ENCODE results near the gene NEURL1. TPM values are rescaled to one million over a fixed set of nuclear protein-coding genes. Genes with fewer than 3 reads are reported as not detected.

NEURL1 gene
- total RNA-seq, 1 experiment from 2014 or later = 0.84 TPM

GRCh38 chr10:103529539-103529938 is 36.0 kb downstream of the NEURL1 start:
- no peaks in the 10 kb centered on the region for H3K27me3 Mint-ChIP-seq (ENCODE audit: insufficient read depth, unreplicated experiment)
- H3K9me3 Mint-ChIP-seq (ENCODE audit: unreplicated experiment) = peaks cover 10% of the 10 kb centered on the region
- no peak for TF ChIP-seq CTCF (IDR thresholded peaks at IDR 0.05; ENCODE audit: insufficient read depth in 1 of 2, low read depth in 1 of 2, low read length in 1 of 2, severe bottlenecking in 1 of 2, unreplicated experiment in 1 of 2)
- no peak for DNase-seq
- peaks cover 22% of the 10 kb centered on the region for H3K4me1 ChIP-seq
- H3K27me3 ChIP-seq (replicated peaks; ENCODE audit: control insufficient read depth, insufficient read depth, low read length) = no peaks in the 10 kb centered on the region
- H3K36me3 ChIP-seq (ENCODE audit: control insufficient read depth, insufficient read depth, low read length) = no peaks in the 10 kb centered on the region
- H3K36me3 Mint-ChIP-seq (ENCODE audit: insufficient read depth, unreplicated experiment) = no peaks in the 10 kb centered on the region
- H3K27ac Mint-ChIP-seq (ENCODE audit: unreplicated experiment) = no peak overlapping the region
- no peak overlapping the region for H3K4me3 Mint-ChIP-seq (ENCODE audit: unreplicated experiment)
- ChIA-PET CTCF (interaction anchor here (0.6 kb wide), 1 partner anchor 26 kb away, joined by 3 read pairs; no protein-coding TSS in a partner anchor), POLR2A (no interaction called here)
- H3K9me3 ChIP-seq = 0 out of 2 replicates have a peak, but pooled peaks cover 3% of the 10 kb centered on the region
- H3K4me3 ChIP-seq (ENCODE audit: low read depth, low read length) = no peak overlapping the region
- BruUV-seq (replicated peaks) = no TSS peak
- intact Hi-C loops (cut with micrococcal nuclease; ENCODE audit: unreplicated experiment) = no loop called here
- H3K4me1 Mint-ChIP-seq (ENCODE audit: low read depth, unreplicated experiment) = no peaks in the 10 kb centered on the region

GRCh38 chr10:103533827-103534226 is 40.3 kb downstream of the NEURL1 start:
- TF ChIP-seq CTCF (IDR thresholded peaks at IDR 0.05; ENCODE audit: insufficient read depth in 1 of 2, low read depth in 1 of 2, low read length in 1 of 2, severe bottlenecking in 1 of 2, unreplicated experiment in 1 of 2) = no peak
- Mint-ChIP-seq H3K9me3 (ENCODE audit: unreplicated experiment) (peaks cover 10% of the 10 kb centered on the region), H3K27ac (ENCODE audit: unreplicated experiment) (no peak overlapping the region), H3K4me3 (ENCODE audit: unreplicated experiment) (no peak overlapping the region), H3K4me1 (ENCODE audit: low read depth, unreplicated experiment) (no peaks in the 10 kb centered on the region), H3K36me3 (ENCODE audit: insufficient read depth, unreplicated experiment) (no peaks in the 10 kb centered on the region), H3K27me3 (ENCODE audit: insufficient read depth, unreplicated experiment) (peaks cover 2% of the 10 kb centered on the region)
- no peak for DNase-seq
- ChIA-PET POLR2A (no interaction called here), CTCF (no interaction called here)
- Histone ChIP-seq H3K4me1 (peaks cover 7% of the 10 kb centered on the region), H3K4me3 (ENCODE audit: low read depth, low read length) (no peak overlapping the region), H3K36me3 (ENCODE audit: control insufficient read depth, insufficient read depth, low read length) (no peaks in the 10 kb centered on the region), H3K9me3 (0 out of 2 replicates have a peak, but pooled peaks cover 3% of the 10 kb centered on the region), H3K27me3 (replicated peaks; ENCODE audit: control insufficient read depth, insufficient read depth, low read length) (no peaks in the 10 kb centered on the region)
- BruUV-seq (replicated peaks) = no TSS peak
- intact Hi-C loops (cut with micrococcal nuclease; ENCODE audit: unreplicated experiment) = no loop called here

GRCh38 chr10:103534621-103535498 is 41.4 kb downstream of the NEURL1 start:
- no peak for TF ChIP-seq CTCF (IDR thresholded peaks at IDR 0.05; ENCODE audit: insufficient read depth in 1 of 2, low read depth in 1 of 2, low read length in 1 of 2, severe bottlenecking in 1 of 2, unreplicated experiment in 1 of 2)
- H3K4me1 Mint-ChIP-seq (ENCODE audit: low read depth, unreplicated experiment) = no peaks in the 10 kb centered on the region
- DNase-seq = no peak
- H3K4me3 Mint-ChIP-seq (ENCODE audit: unreplicated experiment) = no peak overlapping the region
- Histone ChIP-seq H3K4me3 (ENCODE audit: low read depth, low read length) (no peak overlapping the region), H3K36me3 (ENCODE audit: control insufficient read depth, insufficient read depth, low read length) (no peaks in the 10 kb centered on the region), H3K9me3 (0 out of 2 replicates have a peak, but pooled peaks cover 3% of the 10 kb centered on the region), H3K27me3 (replicated peaks; ENCODE audit: control insufficient read depth, insufficient read depth, low read length) (no peaks in the 10 kb centered on the region), H3K4me1 (no peaks in the 10 kb centered on the region)
- POLR2A ChIA-PET = no interaction called here
- H3K27ac Mint-ChIP-seq (ENCODE audit: unreplicated experiment) = no peak overlapping the region
- H3K27me3 Mint-ChIP-seq (ENCODE audit: insufficient read depth, unreplicated experiment) = peaks cover 2% of the 10 kb centered on the region
- H3K9me3 Mint-ChIP-seq (ENCODE audit: unreplicated experiment) = peaks cover 10% of the 10 kb centered on the region
- H3K36me3 Mint-ChIP-seq (ENCODE audit: insufficient read depth, unreplicated experiment) = no peaks in the 10 kb centered on the region
- CTCF ChIA-PET = no interaction called here
- intact Hi-C loops (cut with micrococcal nuclease; ENCODE audit: unreplicated experiment) = no loop called here
- BruUV-seq (replicated peaks) = no TSS peak

Measured in Caco-2 (cell line).